Smooth muscle cell (in vitro differentiated cells): Measurements from ENCODE around the gene PPP1R36. TPM values are rescaled to one million over a fixed set of nuclear protein-coding genes. Genes with fewer than 3 reads are reported as not detected.

ENCODE experiments used
- DNase-seq: peaks from one replicate; lab custom pipeline; 2025; ENCODE audit not compliant: unreplicated experiment; lab: John Stamatoyannopoulos, UW
- H2AFZ ChIP-seq: fragments of 200-600 bp; sonication (generic); 2 replicates; pipeline ENCODE4 v1.6.0; 2016; ENCODE audit warnings: antibody characterized with exemption, low read depth, mild to moderate bottlenecking
- H3F3A ChIP-seq: fragments of 200-600 bp; sonication (generic); 2 replicates; pipeline ENCODE4 v1.6.0; 2017; ENCODE audit warnings: antibody characterized with exemption, low read depth
- H3K27ac ChIP-seq: fragments of 200-600 bp; sonication (generic); 2 replicates; pipeline ENCODE4 v1.5.1; 2016; ENCODE audit warnings: low read depth, mild to moderate bottlenecking
- H3K27me3 ChIP-seq: fragments of 200-600 bp; sonication (generic); 2 replicates; pipeline ENCODE4 v1.6.1; 2016; ENCODE audit warnings: low read depth, mild to moderate bottlenecking
- H3K36me3 ChIP-seq: fragments of 200-600 bp; sonication (generic); 2 replicates; pipeline ENCODE4 v1.5.1; 2016; ENCODE audit warnings: low read depth
- H3K4me1 ChIP-seq: fragments of 200-600 bp; sonication (generic); 2 replicates; pipeline ENCODE4 v1.5.1; 2016; ENCODE audit warnings: low read depth
- H3K4me2 ChIP-seq: fragments of 200-600 bp; sonication (generic); 2 replicates; pipeline ENCODE4 v1.6.0; 2016; ENCODE audit warnings: mild to moderate bottlenecking
- H3K4me3 ChIP-seq: fragments of 200-600 bp; sonication (generic); 2 replicates; pipeline ENCODE4 v1.5.1; 2016; ENCODE audit warnings: mild to moderate bottlenecking
- H3K79me2 ChIP-seq: fragments of 200-600 bp; sonication (generic); 2 replicates; pipeline ENCODE4 v1.6.0; 2016; ENCODE audit warnings: low read depth, mild to moderate bottlenecking
- H3K9ac ChIP-seq: fragments of 200-600 bp; sonication (generic); 2 replicates; pipeline ENCODE4 v1.6.0; 2016; ENCODE audit warnings: low read depth
- H3K9me3 ChIP-seq: fragments of 200-600 bp; sonication (generic); replicated peaks from 2 replicates; pipeline ENCODE4 v1.5.1; 2016; ENCODE audit warnings: low read depth
- H4K20me1 ChIP-seq: fragments of 200-600 bp; sonication (generic); 2 replicates; pipeline ENCODE4 v1.6.0; 2016; ENCODE audit warnings: low read depth
- CTCF ChIP-seq: fragments of 200-600 bp; sonication (generic); IDR thresholded peaks from 2 replicates; pipeline ENCODE4 v1.5.1; 2017; ENCODE audit warnings: borderline replicate concordance, mild to moderate bottlenecking, antibody characterized with exemption; ENCODE audit not compliant: insufficient read depth, poor library complexity, severe bottlenecking
- WGBS: methylation state at CpG from one replicate; pipeline ENCODE4 v1.1.7; 2016; ENCODE audit warnings: low lambda C conversion rate; 5-methylcytosine and 5-hydroxymethylcytosine counted together
- polyA plus RNA-seq: library from polyadenylated mRNA; unstranded; fragments of >200 nt; fragmentation: Nextera tagmentation; extraction: Ambion mirVana; gene quantifications from 2 replicates; pipeline ENCODE4 v1.2.1, GENCODE V29; 2016
- total RNA-seq: library from RNA; depleted of rRNA; stranded (reverse); fragments of >200 nt; gene quantifications from 2 replicates; pipeline ENCODE4 v1.2.3, GENCODE V29; 2014

The PPP1R36 gene
- total and polyA plus RNA-seq, 2 experiments from 2014 or later = 1.9 to 2.2 TPM

GRCh38 chr14:64620910-64621309 lies 71.1 kb downstream of the PPP1R36 start:
- WGBS = 100% methylated on average over 1 of the region's 1 CpG
- no peak for TF ChIP-seq CTCF
- H3K4me1 ChIP-seq = peaks cover 9% of the 10 kb centered on the region
- H3K4me3 ChIP-seq = no peak overlapping the region
- H3K27me3 ChIP-seq = no peaks in the 10 kb centered on the region
- H3K27ac ChIP-seq = no peak overlapping the region
- no peak overlapping the region for H3K9ac ChIP-seq
- H2AFZ ChIP-seq = no peak overlapping the region
- no peaks in the 10 kb centered on the region for H3F3A ChIP-seq
- H4K20me1 ChIP-seq = no peaks in the 10 kb centered on the region
- H3K9me3 ChIP-seq = no peaks in the 10 kb centered on the region
- no peak for DNase-seq
- H3K36me3 ChIP-seq = no peaks in the 10 kb centered on the region
- no peak overlapping the region for H3K4me2 ChIP-seq
- no peaks in the 10 kb centered on the region for H3K79me2 ChIP-seq

- no peaks in the 10 kb centered on the region for H4K20me1 ChIP-seq
- DNase-seq = no peak
- no peaks in the 10 kb centered on the region for H3K27me3 ChIP-seq
- H3K4me2 ChIP-seq = no peak overlapping the region
- no peak for TF ChIP-seq CTCF
- no peak overlapping the region for H2AFZ ChIP-seq
- no peaks in the 10 kb centered on the region for H3K79me2 ChIP-seq
- no peak overlapping the region for H3K4me3 ChIP-seq
- H3K27ac ChIP-seq = no peak overlapping the region
- peaks cover 6% of the 10 kb centered on the region for H3F3A ChIP-seq
- peaks cover 8% of the 10 kb centered on the region for H3K4me1 ChIP-seq
- H3K36me3 ChIP-seq = no peaks in the 10 kb centered on the region
- 90% methylated on average over 7 of the region's 7 CpGs for WGBS
- H3K9ac ChIP-seq = no peak overlapping the region
- no peaks in the 10 kb centered on the region for H3K9me3 ChIP-seq
These were observed 73.9 kb downstream of the PPP1R36 start for GRCh38 chr14:64623554-64624165.

- TF ChIP-seq CTCF = no peak
- Histone ChIP-seq H3K9me3 (no peaks in the 10 kb centered on the region), H3K36me3 (no peaks in the 10 kb centered on the region), H4K20me1 (no peaks in the 10 kb centered on the region), H3K9ac (no peak overlapping the region), H3K27me3 (no peaks in the 10 kb centered on the region), H3K4me3 (no peak overlapping the region), H3F3A (peaks cover 17% of the 10 kb centered on the region), H3K27ac (no peak overlapping the region), H3K4me1 (peaks cover 10% of the 10 kb centered on the region), H3K4me2 (no peak overlapping the region), H3K79me2 (no peaks in the 10 kb centered on the region), H2AFZ (no peak overlapping the region)
- no peak for DNase-seq
- 86% methylated on average over 15 of the region's 15 CpGs for WGBS
These were observed 75.8 kb downstream of the PPP1R36 start for GRCh38 chr14:64625386-64626232.
